HG02981 (cell line): ENCODE data around the gene PIAS3.
"Not testable (repeated sequence)": the region's sequence is repeated elsewhere in the genome, so short reads cannot be mapped to it uniquely, and the experiment has no call there.

ENCODE experiments used
- ATAC-seq: cut with Tn5 transposase; IDR thresholded peaks from one replicate; pipeline ENCODE4 v1.9.1; 2021; ENCODE audit warnings: mild to moderate bottlenecking, moderate library complexity; ENCODE audit not compliant: unreplicated experiment

PIAS3 gene

DNA sequence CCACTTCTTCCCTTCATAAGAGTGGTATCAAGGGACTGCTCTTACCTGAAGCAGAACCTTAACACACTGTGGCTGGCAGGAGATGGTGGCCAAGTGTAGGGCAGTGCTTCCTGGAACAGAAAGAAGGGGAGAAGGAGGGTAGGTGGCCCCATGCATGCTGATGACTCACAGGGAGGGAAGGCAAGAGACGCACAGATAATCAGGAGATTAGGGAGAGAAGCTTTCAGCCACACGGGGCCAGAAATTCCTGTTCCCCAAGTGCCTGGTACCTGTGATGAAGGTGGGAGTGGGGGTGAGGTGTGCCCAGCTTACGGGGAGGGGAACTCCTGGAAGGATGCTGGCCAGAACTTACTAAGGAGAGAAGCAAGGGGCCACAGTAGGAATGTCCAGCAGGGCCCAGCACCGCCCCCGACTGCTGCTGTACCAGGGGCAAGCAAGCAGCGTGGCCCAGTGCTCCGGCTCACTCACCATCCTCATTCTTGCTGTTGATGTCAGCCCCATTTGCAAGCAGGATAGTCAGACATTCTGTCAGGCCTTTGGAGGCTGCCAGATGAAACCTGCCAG is 19.1 kb upstream of the PIAS3 start:
- no peak for ATAC-seq

DNA sequence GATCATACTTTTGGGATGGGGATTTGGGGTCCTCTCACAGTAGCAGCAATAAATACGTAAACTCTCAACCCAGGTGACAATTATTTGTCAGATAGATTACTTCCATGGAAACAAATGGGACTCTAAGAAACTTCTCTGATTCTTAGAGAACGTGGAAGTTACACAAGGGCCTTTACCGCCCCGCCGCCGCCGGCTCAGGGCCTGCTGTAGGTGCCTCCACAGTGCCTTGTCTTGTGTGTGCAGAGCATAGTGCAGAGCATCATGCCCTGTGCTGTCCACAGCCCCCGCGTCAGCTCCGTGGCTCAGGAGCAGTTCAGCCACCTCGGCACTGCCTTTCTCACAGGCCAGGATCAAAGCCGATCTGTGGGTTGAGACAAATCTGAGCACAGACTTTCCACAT is 15.8 kb upstream of the PIAS3 start:
- no peak for ATAC-seq

DNA sequence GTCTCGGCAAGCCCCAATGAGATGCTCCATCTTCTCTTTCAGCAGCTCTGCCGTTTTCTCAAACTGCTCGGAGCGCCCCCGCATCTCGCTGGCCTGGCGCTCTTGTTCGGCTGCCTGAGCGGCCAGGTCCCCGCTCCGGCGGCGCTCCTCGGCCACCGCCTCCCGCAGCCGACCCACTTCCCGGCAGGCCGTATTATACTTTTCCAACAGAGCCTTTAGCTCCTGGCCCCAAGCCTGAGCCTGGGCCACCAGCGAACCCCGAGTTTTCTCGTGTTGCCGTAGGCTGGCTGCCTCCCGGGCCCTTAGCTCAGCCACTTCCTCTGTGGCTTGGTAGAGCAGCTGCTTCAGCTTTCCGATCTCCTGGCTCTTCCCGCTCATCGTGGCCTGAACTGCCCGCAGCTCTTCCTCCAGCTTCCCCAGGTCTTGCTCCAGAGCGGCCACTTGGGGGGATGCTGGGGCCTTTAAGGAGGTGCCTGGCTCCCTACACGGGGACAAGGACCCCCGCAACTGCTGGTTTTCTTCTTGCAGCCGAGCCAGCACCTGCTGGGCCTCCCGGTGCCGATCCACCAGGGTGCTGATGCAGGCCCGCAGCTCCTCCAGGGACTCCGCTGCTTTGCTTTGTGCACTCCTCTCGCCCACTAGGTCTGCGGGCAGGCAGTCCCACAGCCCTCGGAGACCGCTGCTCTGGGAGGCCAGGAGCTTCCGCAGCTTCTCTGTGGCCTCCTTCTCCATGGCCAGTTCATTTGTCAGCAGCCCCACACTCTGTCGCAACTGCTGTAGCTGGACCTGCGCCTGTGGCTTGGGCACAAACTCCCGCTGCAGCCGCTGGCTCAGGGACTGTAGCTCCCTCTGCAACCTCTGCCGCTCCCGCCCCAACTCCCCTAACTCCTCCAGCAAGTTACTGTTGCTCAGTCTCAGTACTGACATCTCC is 13.4 kb upstream of the PIAS3 start:
- ATAC-seq: no peak

DNA sequence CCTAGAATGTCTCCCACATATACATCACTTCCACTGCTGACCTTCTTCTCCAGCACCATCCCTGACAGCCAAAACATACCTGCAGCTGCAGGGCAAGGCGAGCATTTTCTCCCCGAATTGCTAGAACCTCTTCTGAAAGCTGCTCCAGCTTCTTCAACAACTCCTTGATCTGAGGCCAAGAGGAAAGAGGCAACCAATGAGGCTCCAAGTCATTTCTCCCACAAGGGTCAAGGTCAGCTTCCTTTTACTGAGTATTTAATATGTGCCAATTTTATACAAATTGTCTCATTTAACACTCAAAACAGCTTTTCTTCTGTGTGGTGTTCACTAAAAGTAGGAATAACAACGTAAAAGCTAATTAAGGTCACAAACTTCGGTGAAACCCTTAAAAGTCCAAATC is 9.4 kb upstream of the PIAS3 start:
- ATAC-seq: no peak

DNA sequence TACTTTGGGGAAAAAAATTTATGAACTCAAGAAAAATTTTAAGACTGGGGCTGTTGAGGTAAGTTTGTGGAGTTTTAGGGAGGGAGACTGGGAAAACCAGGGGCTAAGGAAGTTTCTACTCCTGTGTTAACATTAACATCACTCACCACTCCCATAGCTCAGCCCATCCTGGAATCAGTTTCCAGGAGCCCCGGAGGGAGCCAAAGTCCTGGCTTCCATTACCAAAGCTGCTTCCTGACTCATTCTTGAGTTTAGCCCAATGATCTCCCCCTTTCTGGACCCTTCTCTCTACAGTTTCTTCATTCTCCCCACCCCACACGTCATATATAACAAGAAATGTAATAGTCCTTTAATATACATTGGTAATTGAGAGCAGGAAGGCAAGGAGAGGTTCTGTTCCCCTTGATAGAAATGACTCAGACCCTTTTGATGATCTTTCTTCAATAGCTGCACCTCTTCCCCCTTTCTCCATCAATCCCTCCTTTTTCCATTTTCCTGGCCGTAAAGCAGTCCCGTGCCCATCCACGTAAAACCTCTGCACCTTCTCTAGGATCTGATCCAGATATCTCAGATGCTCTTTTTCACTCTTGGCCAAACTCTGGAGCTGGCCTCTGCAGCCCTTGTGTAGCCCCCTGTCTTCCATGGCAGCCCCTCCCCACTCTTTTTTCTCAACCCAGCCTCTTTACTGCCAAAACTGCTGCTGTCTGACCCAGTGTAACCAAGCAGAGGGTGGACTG is 4.6 kb upstream of the PIAS3 start:
- ATAC-seq: no peak

DNA sequence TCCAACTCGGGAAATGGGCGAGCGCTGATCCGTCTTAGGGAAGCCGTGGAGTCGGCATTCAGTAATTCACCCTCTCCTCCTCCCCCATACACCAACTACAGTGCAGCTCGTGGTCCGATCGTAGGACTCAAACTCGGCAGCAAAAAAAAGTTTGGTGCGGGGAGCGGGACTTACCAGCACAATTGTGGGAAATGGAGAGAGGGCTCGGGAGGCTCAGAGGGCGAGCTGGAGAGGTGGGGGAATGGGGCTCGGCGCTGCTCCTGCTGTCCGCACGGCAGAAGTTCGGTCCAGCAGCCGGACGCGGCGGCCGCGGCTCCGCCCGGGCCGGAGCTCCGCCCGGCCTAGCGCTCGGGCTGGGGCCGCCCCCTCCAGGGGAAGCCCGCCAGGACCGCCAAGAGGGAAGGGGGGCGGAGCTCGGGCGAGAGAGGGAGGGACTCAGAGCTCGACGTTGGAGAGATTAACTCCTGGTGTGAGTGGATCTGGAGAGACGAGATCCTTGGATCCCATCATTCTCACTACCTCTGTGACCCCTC is 676 bp upstream of the PIAS3 start:
- peak; percentile 60 for ATAC-seq

DNA sequence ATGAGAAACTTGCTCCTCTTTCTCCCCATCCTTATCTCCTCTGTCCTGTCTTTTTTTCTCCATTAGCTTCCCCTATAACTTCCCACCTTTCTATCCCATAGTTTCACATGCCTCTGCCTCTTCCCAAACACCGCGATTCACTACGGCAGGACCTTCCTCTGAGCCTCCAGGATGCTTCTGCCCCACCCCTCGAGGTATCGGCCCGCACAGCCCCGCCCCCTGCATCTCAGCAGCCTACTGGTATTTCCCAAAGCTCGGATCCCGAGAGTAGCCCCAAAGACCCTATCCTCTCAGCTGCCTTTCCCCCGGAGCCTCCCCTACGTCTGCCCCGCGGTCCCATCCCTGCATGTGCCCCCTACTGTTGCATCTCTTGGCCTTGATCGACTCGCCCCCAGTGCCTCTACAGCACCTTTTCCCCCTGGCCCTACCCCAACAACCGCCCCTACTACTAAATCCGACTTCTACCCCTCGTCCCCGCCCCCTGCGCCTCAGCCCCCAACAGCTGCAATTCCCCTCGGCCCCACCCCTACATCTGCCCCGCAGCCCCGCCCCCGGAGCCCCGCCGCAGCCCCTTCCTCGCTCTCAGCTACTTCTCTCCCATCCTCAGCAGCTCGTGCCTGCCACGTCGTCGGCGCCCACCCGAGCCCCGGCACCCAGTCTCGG is 512 bp downstream of the PIAS3 start:
- ATAC-seq: peak; percentile 23

DNA sequence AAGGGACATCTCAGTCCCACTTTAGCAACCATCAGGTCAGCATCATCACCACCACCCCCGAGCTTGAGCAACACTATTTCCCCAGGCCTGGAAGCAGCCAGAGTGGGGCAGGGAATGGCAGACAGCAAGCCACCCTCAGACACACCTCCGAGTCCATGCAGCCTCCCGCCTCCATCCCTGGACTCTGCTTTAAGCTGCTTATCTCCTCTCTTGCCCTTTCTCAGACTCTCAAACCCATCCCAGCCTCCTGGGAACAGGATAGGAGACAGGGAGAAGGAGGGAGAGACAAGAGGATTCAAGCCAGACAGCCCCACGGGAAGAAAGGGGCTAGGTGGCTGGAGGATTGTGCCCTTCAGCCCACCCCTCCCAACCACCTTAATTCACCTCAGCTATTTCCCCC is 1.7 kb downstream of the PIAS3 start:
- ATAC-seq: no peak

DNA sequence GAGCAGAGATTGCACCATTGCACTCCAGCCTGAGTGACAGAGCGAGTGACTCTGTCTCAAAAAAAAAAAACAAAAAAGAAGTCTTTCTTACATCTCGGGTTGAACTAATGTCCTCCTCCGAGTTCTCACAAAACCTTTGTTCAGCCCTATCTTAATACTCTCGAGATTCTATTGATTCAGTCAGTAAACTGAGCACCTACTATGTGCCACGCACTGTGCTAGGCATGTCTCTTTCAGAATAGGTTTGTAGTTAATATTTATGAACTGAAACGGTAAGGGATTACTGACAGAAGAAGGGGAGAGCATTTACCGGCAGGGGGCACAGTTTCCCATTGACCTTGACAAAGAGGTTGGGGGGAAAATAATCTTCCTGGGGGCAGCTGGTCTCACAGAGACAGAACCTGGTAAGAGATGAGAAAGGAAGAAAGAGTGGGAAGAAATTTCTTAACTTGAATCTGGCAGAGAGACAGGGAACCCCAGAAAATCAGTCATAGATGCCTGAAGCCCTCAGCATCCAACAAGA is 3.4 kb downstream of the PIAS3 start:
- no peak for ATAC-seq

DNA sequence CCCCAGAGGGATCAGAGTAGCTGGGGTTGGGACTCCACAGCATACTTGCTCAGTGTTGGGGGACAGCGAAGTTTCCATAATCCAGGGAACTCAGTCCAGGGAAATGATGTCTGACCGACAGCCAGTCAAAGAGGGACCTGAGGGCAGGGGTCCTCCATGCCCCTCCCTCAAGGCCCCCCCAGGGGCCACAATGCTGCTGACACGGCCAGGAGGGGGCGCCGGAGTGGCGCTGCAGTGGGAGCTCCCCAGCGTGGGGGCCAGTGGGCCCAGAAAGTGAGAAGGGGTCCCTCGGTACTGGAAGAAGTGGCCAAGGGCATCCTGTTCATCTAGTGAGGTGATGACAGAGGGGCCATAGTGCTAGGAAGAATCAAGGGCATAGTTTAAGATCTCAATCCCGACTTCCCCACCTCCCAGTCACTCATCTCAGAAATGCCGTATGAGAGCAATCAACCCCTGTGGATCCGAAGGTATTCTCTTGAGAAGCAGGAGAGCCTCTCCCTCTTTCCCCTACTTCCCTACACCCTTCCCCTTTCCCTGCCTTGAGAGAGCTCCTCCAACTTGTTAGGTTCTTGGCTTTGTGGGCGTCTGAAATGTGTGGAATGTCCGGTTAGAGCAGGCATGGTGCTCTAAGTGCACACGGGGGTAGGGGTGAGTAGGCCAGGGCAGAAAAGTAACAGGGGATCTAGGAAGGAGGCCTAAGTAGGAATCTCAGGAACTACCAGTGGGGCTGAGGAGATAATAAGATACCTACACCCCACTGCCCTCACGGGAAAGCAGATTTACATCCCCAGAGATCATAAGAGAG is 9.3 kb downstream of the PIAS3 start:
- no peak for ATAC-seq

DNA sequence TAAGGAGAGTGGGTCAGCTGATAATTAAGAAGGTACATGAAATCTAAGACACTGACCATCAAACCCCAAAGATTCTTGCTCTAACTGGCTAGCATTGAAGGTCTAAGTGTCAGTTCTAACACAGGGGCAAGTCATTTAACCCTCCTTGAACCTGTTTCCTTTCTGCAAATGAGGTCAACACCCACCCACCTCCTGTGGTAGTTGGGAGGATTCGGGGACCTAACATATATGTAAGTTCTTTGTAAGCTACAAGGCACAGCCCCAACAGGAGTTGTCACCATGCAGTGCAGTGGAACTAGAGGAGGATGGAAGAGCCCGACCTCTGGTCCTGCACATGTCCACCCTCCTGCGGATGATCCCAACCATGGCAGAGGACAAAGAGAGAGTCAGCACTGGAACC is 11.1 kb downstream of the PIAS3 start:
- ATAC-seq: no peak

DNA sequence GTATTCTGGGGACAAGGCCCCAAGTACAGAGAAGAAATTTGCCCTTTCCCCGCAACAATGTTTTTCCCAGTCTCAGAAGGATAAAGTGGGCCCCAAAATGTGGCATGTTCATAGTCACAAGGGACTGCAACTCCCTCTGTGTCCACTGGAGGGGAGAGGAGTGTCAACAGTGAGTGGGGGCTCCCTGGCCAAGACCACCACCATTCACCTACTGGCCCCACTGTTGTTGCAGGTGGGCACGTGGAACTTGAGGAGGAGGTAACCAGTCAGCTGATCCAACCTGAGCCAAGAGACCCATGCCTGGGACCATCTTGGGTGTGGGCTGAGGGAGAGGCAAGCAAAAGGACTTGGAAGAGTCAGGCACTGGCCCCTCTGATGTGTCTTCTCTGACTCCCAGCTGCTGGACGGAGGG is 12.7 kb downstream of the PIAS3 start:
- no peak for ATAC-seq

DNA sequence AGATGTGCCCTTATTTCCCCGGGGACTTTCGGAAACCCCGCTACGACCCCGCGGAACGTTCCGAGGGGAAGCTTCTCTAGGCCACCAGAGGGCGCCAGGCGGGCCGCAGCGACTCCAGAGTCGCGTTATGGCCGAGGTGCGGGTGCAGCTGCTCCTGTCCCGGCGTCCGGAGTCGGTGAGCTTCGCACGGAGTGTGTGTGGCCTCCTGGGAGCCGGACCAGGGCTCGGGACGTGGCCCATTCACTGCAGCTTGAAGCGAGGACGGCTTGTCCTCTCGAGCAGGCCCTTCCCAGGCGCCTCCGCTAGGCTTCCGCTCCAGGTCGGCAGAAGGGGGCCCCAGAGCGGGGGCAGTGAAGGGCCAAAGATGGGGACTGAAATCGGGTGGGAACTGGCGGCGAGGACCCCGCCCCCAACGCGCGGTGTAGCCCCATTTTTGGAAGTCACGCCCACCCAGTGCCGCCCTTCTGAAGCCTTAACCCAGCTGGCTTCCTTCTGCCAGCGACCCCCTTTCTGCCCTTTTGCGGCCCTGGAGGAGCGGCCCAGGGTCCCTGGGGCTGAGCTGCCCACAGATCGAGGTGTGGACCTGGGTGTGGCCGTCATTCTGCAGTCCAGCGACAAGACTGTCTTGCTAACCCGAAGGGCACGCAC is 13.2 kb downstream of the PIAS3 start, which contains the start of gene NUDT17:
NUDT17 (plus strand) TSS at position 117 of the 648 bp plus-strand sequence; CDS start at position 128, 11 bp downstream.
- peak; percentile 50 for ATAC-seq

DNA sequence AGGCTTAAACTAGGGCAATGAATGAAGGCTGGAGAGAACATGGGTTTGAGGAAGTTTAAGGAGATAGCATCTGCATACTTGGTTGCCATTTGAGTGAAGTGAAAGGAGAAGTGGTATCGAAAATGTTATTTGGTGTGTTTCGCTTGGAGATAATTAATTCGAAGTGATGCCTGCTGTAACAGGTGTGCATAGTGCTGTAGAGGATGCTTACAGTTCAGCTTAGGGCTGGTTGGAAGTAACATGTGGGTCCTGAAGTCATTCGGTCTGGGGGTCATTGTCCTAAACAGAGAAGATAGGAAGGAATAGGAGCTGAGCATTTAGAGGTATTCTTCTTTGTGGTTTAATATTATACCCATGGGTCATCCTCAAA is 13.8 kb downstream of the PIAS3 start:
- peak; percentile 80 for ATAC-seq

DNA sequence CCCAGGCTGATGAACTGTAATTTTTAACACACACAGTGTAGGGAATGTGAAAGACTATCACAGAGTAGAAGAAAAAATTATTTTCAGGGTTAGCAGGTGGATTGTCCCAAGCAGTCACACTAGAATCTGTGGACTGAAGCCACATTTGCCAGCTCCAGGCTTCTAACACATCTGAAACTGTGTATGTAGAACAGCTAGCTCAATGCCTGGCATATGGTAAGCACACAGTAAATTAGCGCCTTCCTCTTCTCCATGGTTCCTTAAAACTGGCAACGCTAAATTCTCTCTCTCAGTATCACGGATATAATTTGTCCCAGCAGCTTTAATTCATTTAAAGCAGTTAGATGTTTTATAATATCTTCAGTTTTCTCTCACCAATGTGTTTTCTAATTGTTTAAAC is 15.8 kb downstream of the PIAS3 start:
- no peak for ATAC-seq

DNA sequence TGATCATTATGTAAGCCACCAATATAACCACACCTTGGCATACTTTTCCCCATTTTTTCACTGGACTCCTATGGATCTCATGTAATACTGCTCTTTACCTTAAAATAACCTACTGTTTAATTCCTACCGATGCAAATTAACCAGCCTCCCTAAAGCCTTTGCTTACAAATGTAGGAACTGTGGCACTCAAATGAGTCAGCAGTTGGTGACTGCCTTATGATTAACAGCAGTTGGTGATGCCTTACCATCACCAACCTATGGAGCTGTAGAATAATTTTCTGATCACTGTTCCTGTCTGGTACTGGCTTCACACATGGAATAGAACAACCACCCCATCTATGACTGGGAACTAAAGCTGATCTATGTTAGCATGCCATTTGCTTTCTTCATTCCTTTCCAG is 21.2 kb downstream of the PIAS3 start:
- ATAC-seq: no peak

DNA sequence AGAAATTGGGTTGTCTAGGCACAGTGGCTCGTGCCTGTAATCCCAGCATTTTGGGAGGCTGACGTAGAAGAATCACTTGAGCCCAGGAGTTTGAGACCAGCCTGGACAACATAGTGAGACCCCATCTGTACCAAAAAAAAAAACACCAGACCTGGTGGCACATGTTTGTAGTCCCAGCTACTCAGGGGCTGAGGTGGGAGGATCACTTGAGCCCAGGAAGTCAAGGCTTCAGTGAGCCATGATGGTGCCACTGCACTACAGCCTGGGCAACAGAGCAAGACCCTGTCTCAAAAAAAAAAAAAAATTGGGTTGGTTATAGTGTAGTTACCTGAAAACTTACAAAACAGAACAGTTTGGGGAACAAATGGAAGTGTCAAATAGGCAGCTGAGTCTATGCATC is 28.1 kb downstream of the PIAS3 start:
- ATAC-seq: not testable (repeated sequence)

DNA sequence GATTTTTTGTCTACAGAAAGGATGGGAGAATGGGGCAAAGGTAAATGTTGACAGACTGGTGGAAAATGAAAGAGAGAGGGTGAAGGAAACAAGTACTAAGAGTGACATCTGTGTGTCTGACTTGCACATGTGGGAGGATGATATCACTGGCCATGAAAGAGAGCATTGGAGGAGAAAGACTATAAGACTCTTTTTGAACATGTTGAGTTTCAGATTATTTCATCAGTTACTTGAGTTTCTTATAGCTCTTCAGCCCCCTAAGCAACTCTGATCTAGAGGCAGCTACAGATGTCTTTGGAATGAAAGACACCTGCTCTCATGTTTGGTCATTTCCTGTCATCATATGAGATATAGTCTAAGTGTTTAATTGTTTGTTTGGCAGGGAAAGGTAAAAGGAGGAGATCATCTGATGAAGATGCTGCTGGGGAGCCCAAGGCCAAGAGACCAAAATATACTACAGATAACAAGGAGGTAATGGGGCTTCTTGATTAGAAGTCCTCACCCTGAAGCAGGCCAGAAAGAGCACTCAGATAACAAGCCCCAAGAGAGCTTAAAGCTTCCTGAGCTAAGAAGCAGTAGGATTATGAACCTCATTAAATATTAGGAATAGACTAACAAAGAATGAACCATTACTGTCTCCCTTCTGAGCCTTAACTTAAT is 30.4 kb downstream of the PIAS3 start:
- no peak for ATAC-seq

DNA sequence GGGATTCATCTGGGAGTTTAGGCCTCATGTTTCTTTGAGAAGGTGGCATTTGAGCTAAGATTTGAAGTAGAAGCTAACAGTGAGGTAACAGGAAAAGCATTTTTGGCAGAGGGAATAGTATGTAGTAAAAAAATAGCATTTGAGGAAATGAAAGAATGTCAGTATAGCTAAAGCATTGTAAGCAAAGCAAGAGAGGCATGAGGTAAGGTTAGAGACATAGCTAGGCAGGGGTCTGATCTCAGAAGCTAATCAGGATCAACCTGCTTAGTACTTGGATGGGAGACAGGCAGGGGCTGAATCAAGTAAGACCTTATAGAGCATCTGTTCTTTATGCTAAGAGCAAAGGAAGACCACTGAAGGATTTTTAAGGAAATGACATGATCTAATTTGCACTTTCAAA is 30.9 kb downstream of the PIAS3 start:
- ATAC-seq: no peak
